HepG2 (cell line): ENCODE measurements around the gene NELL2. TPM values are rescaled to one million over a fixed set of nuclear protein-coding genes. Genes with fewer than 3 reads are reported as not detected.

Experiments
- ATAC-seq: fragments of 200-7000 bp; cut with Tn5 transposase; 3 replicates; pipeline ENCODE4 v1.9.1; 2020; ENCODE audit warnings: mild to moderate bottlenecking, moderate library complexity
- BruUV-seq: library from RNA; stranded (reverse); fragments of 400-500 nt; replicated peaks from 2 replicates; lab custom pipeline; 2021; lab: Mats Ljungman, UMichigan
- CTCF ChIA-PET: fragments of 300-600 bp; formaldehyde crosslinking; extraction: SDS; loops from one replicate; lab custom pipeline; 2021; ENCODE audit warnings: low total read pairs, inconsistent platforms, low intra/inter-chr PET ratio; lab: Yijun Ruan, JAX
- POLR2A ChIA-PET: fragments of 350-600 bp; sonication (Branson Sonifier 250); formaldehyde crosslinking; loops from one replicate; lab custom pipeline; 2020; ENCODE audit warnings: antibody characterized with exemption, inconsistent platforms; lab: Yijun Ruan, JAX
- DNase-seq: peaks from one replicate; pipeline ENCODE4 v3.0.0-alpha.2; 2015; ENCODE audit warnings: low spot score
- FAIRE-seq: peaks from 3 replicates; lab custom pipeline; 2011; peaks lifted over from hg19 to GRCh38; lab: Jason Lieb, UNC
- H2AFZ ChIP-seq: one replicate; pipeline ENCODE4 v1.6.1; 2011; ENCODE audit warnings: low read length, inconsistent platforms
- H3K27ac ChIP-seq: fragments of 300-600 bp; 3 replicates; pipeline ENCODE4 v1.8.0; 2011; ENCODE audit warnings: mixed run types, mild to moderate bottlenecking, mixed read lengths, low read length, inconsistent platforms; ENCODE audit not compliant: insufficient read depth; ENCODE audit errors: extremely low read length
- H3K27me3 ChIP-seq, 2 experiments: fragments of 200-600 bp in 1 of 2; 2 replicates in 1 of 2; 3 replicates in 1 of 2; pipeline versions ENCODE4 v1.6.0 to v1.8.0; 2011; ENCODE audit warnings: low read length in 2 of 2, mild to moderate bottlenecking in 2 of 2, moderate library complexity in 2 of 2, inconsistent platforms in 1 of 2; ENCODE audit not compliant: insufficient read depth in 2 of 2, control insufficient read depth in 1 of 2
- H3K36me3 ChIP-seq, 2 experiments: fragments of 200-600 bp in 1 of 2; replicated peaks in 1 of 2; 2 replicates in 1 of 2; 3 replicates in 1 of 2; pipeline versions ENCODE4 v1.5.1 to v1.8.0; 2011; ENCODE audit warnings: low read length in 2 of 2, inconsistent platforms in 1 of 2; ENCODE audit not compliant: insufficient read depth in 2 of 2, control insufficient read depth in 1 of 2
- H3K4me1 ChIP-seq: 2 replicates; pipeline ENCODE4 v1.5.1; 2012; ENCODE audit warnings: low read length, inconsistent platforms; ENCODE audit not compliant: insufficient read depth
- H3K4me2 ChIP-seq: 2 replicates; pipeline ENCODE4 v1.6.0; 2011; ENCODE audit warnings: low read depth, low read length, inconsistent platforms
- H3K4me3 ChIP-seq, 3 experiments: fragments of 200-600 bp in 1 of 3; sonication (generic), shearing (Covaris generic) in 1 of 3; replicated peaks in 1 of 3; 2 replicates each; pipeline ENCODE4 v1.5.1; 2011 to 2016; ENCODE audit warnings: low read length in 3 of 3, inconsistent platforms in 2 of 3, low read depth in 2 of 3, mild to moderate bottlenecking in 2 of 3, control low read depth in 1 of 3, mixed read lengths in 1 of 3; ENCODE audit not compliant: insufficient read depth in 1 of 3
- H3K79me2 ChIP-seq: one replicate; pipeline ENCODE4 v1.6.1; 2011; ENCODE audit warnings: low read length, inconsistent platforms; ENCODE audit not compliant: insufficient read depth
- H3K9ac ChIP-seq: 2 replicates; pipeline ENCODE4 v1.6.0; 2011; ENCODE audit warnings: mild to moderate bottlenecking, low read depth, low read length, inconsistent platforms; ENCODE audit not compliant: insufficient read depth
- H3K9me3 ChIP-seq: 2 replicates; pipeline ENCODE4 v1.5.1; 2012; ENCODE audit warnings: mild to moderate bottlenecking, low read length
- H4K20me1 ChIP-seq: 2 replicates; pipeline ENCODE4 v1.6.0; 2011; ENCODE audit warnings: inconsistent platforms, mild to moderate bottlenecking, low read length, moderate library complexity; ENCODE audit not compliant: insufficient read depth
- ADNP ChIP-seq: sonication (generic); formaldehyde crosslinking; IDR thresholded peaks from 2 replicates; pipeline ENCODE4 v1.4.0; 2020; ENCODE audit warnings: missing genetic modification reagents
- CCAR2 ChIP-seq: fragments of 200-400 bp; formaldehyde crosslinking; optimal IDR thresholded peaks from 2 replicates; pipeline ENCODE3; 2018; ENCODE audit warnings: low read depth, mild to moderate bottlenecking, low read length, moderate library complexity
- FOXA1 ChIP-seq, 2 experiments: fragments of 450-650 bp in 1 of 2; sonication (generic) in 1 of 2; formaldehyde crosslinking in 1 of 2; IDR thresholded peaks; 2 replicates each; pipeline versions ENCODE4 v1.4.0 to v1.6.1; 2016 to 2020; ENCODE audit warnings: missing genetic modification reagents in 1 of 2
- HDAC2 ChIP-seq: sonication (generic); formaldehyde crosslinking; IDR thresholded peaks from 2 replicates; pipeline ENCODE4 v1.4.0; 2020; ENCODE audit warnings: missing genetic modification reagents
- KAT8 ChIP-seq: IDR thresholded peaks from 2 replicates; pipeline ENCODE4 v1.6.1; 2016; ENCODE audit warnings: missing genetic modification reagents, missing compliant biosample characterization
- MAFF ChIP-seq: IDR thresholded peaks from 2 replicates; pipeline ENCODE4 v1.6.1; 2011; ENCODE audit warnings: low read depth, low read length, improper control_type of control experiment
- SAP130 ChIP-seq: IDR thresholded peaks from 2 replicates; pipeline ENCODE4 v1.6.1; 2016; ENCODE audit warnings: low read depth
- STAT5B ChIP-seq: sonication (generic); formaldehyde crosslinking; IDR thresholded peaks from 2 replicates; pipeline ENCODE4 v1.4.0; 2020; ENCODE audit warnings: missing genetic modification reagents
- ZBTB37 ChIP-seq: sonication (generic); formaldehyde crosslinking; IDR thresholded peaks from 2 replicates; pipeline ENCODE4 v1.4.0; 2020; ENCODE audit warnings: mild to moderate bottlenecking, missing genetic modification reagents
- ZNF816 ChIP-seq: sonication (generic); formaldehyde crosslinking; IDR thresholded peaks from 2 replicates; pipeline ENCODE4 v1.8.0; 2022; ENCODE audit warnings: missing genetic modification reagents, mild to moderate bottlenecking, borderline replicate concordance
- WGBS: methylation state at CpG from one replicate; pipeline ENCODE4 v1.1.6; 2017; ENCODE audit warnings: low lambda C conversion rate; 5-methylcytosine and 5-hydroxymethylcytosine counted together
- in situ Hi-C: cut with HindIII; loops from 2 replicates; pipeline ENCODE4 v1.10.0; 2017; ENCODE audit warnings: low pct_unique_long_range_greater_than_20kb; ENCODE audit not compliant: extremely low pct_ligation_motif_present
- intact Hi-C: fragments of 100-400 bp; cut with micrococcal nuclease; formaldehyde crosslinking; loops from one replicate; pipeline ENCODE4 v1.10.0; 2022; ENCODE audit not compliant: unreplicated experiment
- polyA plus RNA-seq, 8 experiments: library from polyadenylated mRNA; depleted of rRNA in 3 of 8; stranded (reverse) in 7 of 8; unstranded in 1 of 8; fragments of >200 nt; fragmentation: Illumina TruSeq in 4 of 8; extraction: Trizol in 4 of 8; gene quantifications; 2 replicates each; pipeline versions ENCODE4 v1.2.1 to v1.2.3, GENCODE V29; 2011 to 2016; ENCODE audit warnings: low read depth in 4 of 8, missing spikeins in 1 of 8, mixed read lengths in 1 of 8; ENCODE audit not compliant: insufficient read depth in 1 of 8
- total RNA-seq, 5 experiments: library from RNA; depleted of rRNA; stranded (reverse); fragments of >200 nt; fragmentation: Illumina TruSeq; extraction: Trizol; gene quantifications; 2 replicates each; pipeline ENCODE4 v1.2.3, GENCODE V29; 2016; ENCODE audit warnings: low read depth in 1 of 5

Gene NELL2
- total and polyA plus RNA-seq, 2 of the 13 experiments (the other 11 are each of a cell fraction or from before 2014, with no cell fraction given): 0.11 TPM; not detected in 1

- TF ChIP-seq STAT5B (CRISPR knock-in tag): no peak
- no peak for TF ChIP-seq ZBTB37 (CRISPR knock-in tag)
- no peak for TF ChIP-seq KAT8 (CRISPR knock-in tag)
- no peak for TF ChIP-seq MAFF
- no peak for TF ChIP-seq HDAC2 (CRISPR knock-in tag)
- TF ChIP-seq CCAR2: no peak
- no peak for TF ChIP-seq SAP130 (CRISPR knock-in tag)
- TF ChIP-seq ADNP (CRISPR knock-in tag): no peak
- no peak for TF ChIP-seq FOXA1 (IDR thresholded peaks at IDR 0.05)
- TF ChIP-seq FOXA1 (CRISPR knock-in tag; IDR thresholded peaks at IDR 0.05): no peak
- TF ChIP-seq ZNF816 (CRISPR knock-in tag): no peak
- TF ChIP-seq, all 625 proteins: peak for 0
- ChIA-PET CTCF (no interaction called here), POLR2A (no interaction called here)
- in situ Hi-C loops (no loop called here), intact Hi-C loops (no loop called here)
- no peaks in the 10 kb centered on the region for H3K36me3 ChIP-seq
- no peak for DNase-seq
- H4K20me1 ChIP-seq: no peaks in the 10 kb centered on the region
- H3K4me2 ChIP-seq: no peak overlapping the region
- no peak overlapping the region for H3K27ac ChIP-seq
- no peak for FAIRE-seq
- H2AFZ ChIP-seq: no peak overlapping the region
- H3K4me3 ChIP-seq: no peak overlapping the region
- H3K4me1 ChIP-seq: no peaks in the 10 kb centered on the region
- no peaks in the 10 kb centered on the region for H3K27me3 ChIP-seq
- H3K79me2 ChIP-seq: no peaks in the 10 kb centered on the region
- no CpG with 5 or more reads among the region's 2 CpGs for WGBS
- no peak for ATAC-seq
- H3K9me3 ChIP-seq: no peaks in the 10 kb centered on the region
- BruUV-seq: no TSS peak
- H3K9ac ChIP-seq: no peak overlapping the region
Observed at GRCh38 chr12:44780221-44780790, 95.8 kb downstream of the NELL2 start.
